Suprapubic skin (tissue), 3 donors: ENCODE measurements around the gene ANKRD31.

Experiments
- CTCF ChIP-seq, 2 donors: fragments of 200-600 bp in 1 of 2; fragments of 450-650 bp in 1 of 2; sonication (generic) in 1 of 2; IDR thresholded peaks; one replicate each; pipeline ENCODE4 v1.5.1; 2016 to 2019; ENCODE audit warnings: antibody characterized with exemption in 2 of 2, mild to moderate bottlenecking in 1 of 2, moderate library complexity in 1 of 2
- EP300 ChIP-seq: sonication (generic); formaldehyde crosslinking; IDR thresholded peaks from one replicate; pipeline ENCODE4 v1.6.1; 2017; ENCODE audit warnings: antibody characterized with exemption
- POLR2A ChIP-seq, 2 donors: fragments of 450-650 bp; IDR thresholded peaks; one replicate each; pipeline ENCODE4 v1.6.1; 2017; ENCODE audit warnings: antibody characterized with exemption in 2 of 2, mild to moderate bottlenecking in 2 of 2, moderate library complexity in 2 of 2

- TF ChIP-seq POLR2A (IDR thresholded peaks at IDR 0.05) (no peak), EP300 (no peak), CTCF (IDR thresholded peaks at IDR 0.05) (no peak)
Observed at GRCh38 chr5:75190227-75190626, 46.5 kb downstream of the ANKRD31 start.
